Ishikawa (cell line): Measurements from ENCODE around the gene CYSTM1.

Experiments used
- CEBPB ChIP-seq: IDR thresholded peaks from 2 replicates; pipeline ENCODE4 v1.6.1; 2012
- CREB1 ChIP-seq: IDR thresholded peaks from 2 replicates; pipeline ENCODE4 v1.6.1; 2012; ENCODE audit warnings: low read depth
- EGR1 ChIP-seq: IDR thresholded peaks from 2 replicates; pipeline ENCODE4 v1.6.1; 2012
- EP300 ChIP-seq: IDR thresholded peaks from 2 replicates; pipeline ENCODE4 v1.6.1; 2012; ENCODE audit warnings: borderline replicate concordance
- FOXM1 ChIP-seq: IDR thresholded peaks from 2 replicates; pipeline ENCODE4 v1.6.1; 2012; ENCODE audit warnings: low read depth, borderline replicate concordance
- MAX ChIP-seq: IDR thresholded peaks from 2 replicates; pipeline ENCODE4 v1.6.1; 2012
- NFIC ChIP-seq: IDR thresholded peaks from 2 replicates; pipeline ENCODE4 v1.6.1; 2012
- RAD21 ChIP-seq: IDR thresholded peaks from 2 replicates; pipeline ENCODE4 v1.6.1; 2012; ENCODE audit warnings: low read depth
- REST ChIP-seq: IDR thresholded peaks from 2 replicates; pipeline ENCODE4 v1.6.1; 2012; ENCODE audit warnings: low read depth, mild to moderate bottlenecking
- TAF1 ChIP-seq: IDR thresholded peaks from 2 replicates; pipeline ENCODE4 v1.6.1; 2012; ENCODE audit warnings: low read depth, mild to moderate bottlenecking
- TCF12 ChIP-seq: IDR thresholded peaks from 2 replicates; pipeline ENCODE4 v1.6.1; 2012; ENCODE audit warnings: low read depth
- TEAD4 ChIP-seq: IDR thresholded peaks from 2 replicates; pipeline ENCODE4 v1.6.1; 2012
- YY1 ChIP-seq: IDR thresholded peaks from 2 replicates; pipeline ENCODE4 v1.6.1; 2012; ENCODE audit warnings: low read depth
- ZBTB7A ChIP-seq: IDR thresholded peaks from 2 replicates; pipeline ENCODE4 v1.6.1; 2012; ENCODE audit warnings: low read depth
- TF ChIP-seq, protein P1 (sequence below): IDR thresholded peaks from 2 replicates; pipeline ENCODE4 v1.6.1; 2012

Gene CYSTM1

DNA sequence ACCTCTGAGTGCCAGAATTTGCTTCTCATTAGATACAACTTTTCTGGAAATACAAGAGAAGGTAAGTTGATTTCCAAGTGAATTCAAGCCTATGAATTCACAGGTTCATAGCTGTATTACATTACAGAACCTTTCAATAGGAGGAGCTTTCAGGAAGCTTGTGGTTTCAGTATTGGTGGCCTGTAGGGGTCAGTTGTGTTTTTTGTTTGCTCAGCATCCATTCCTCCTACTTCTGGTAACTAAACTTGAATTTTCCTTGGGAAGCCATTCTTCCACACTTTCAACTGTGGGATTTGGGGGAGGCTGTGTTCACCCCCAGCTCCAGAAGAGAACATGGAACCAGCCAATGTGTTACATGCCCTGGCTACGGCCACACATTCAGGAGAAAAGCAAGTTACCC is 5.6 kb upstream of the CYSTM1 start:
- TF ChIP-seq NFIC (no peak), RAD21 (peak; percentile 24; the same call in 1 of the 2 replicates)

GRCh38 chr5:140172483-140172882 is 2.5 kb upstream of the CYSTM1 start:
- TF ChIP-seq RAD21 (no peak), YY1 (no peak), FOXM1 (no peak), ZBTB7A (no peak), NFIC (no peak), CEBPB (no peak), EP300 (no peak), REST (no peak), MAX (no peak), CREB1 (no peak), EGR1 (no peak), TAF1 (no peak), TCF12 (no peak), TEAD4 (no peak)
- TF ChIP-seq, protein P1, sequence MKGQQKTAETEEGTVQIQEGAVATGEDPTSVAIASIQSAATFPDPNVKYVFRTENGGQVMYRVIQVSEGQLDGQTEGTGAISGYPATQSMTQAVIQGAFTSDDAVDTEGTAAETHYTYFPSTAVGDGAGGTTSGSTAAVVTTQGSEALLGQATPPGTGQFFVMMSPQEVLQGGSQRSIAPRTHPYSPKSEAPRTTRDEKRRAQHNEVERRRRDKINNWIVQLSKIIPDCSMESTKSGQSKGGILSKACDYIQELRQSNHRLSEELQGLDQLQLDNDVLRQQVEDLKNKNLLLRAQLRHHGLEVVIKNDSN = no peak

DNA sequence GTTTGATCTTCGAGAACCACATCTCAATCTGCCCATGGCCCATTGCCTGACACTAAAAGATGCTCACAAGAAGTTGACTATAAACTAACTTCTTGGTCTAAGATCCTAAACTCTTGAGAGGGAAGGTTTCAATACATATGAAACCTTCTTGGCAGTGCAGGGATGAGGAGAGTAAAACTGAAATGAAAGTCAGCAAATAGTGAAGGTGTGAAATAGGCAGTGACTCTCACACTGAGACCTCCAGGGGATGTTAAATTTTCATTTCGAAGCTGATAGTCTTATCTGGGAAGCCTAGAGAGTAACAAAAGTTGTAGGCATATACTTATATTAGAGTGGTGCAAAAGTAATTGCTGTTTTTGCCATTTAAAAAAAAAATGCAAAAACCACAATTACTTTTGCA is 974 bp upstream of the CYSTM1 start:
- no peak for TF ChIP-seq FOXM1

- TF ChIP-seq TEAD4 = no peak
- peak; percentile 71; the same call in 1 of the 2 replicates for TF ChIP-seq ZBTB7A
- peak; percentile 8 for TF ChIP-seq TAF1
Observed at GRCh38 chr5:140175367-140176030, 511 bp downstream of the CYSTM1 start.

- TF ChIP-seq TCF12 (no peak), MAX (no peak)
Observed at GRCh38 chr5:140176031-140176387, 1.0 kb downstream of the CYSTM1 start.

GRCh38 chr5:140178086-140178410 is 3.1 kb downstream of the CYSTM1 start:
- no peak for TF ChIP-seq REST
- no peak for TF ChIP-seq CEBPB
- no peak for TF ChIP-seq RAD21
- TF ChIP-seq YY1 = no peak
- TF ChIP-seq, protein P1 = no peak
- TF ChIP-seq ZBTB7A = no peak
- TF ChIP-seq TAF1 = no peak
- TF ChIP-seq EP300 = no peak
- TF ChIP-seq TCF12 = no peak
- no peak for TF ChIP-seq TEAD4
- no peak for TF ChIP-seq CREB1
- TF ChIP-seq EGR1 = no peak
- no peak for TF ChIP-seq FOXM1
- TF ChIP-seq NFIC = no peak
- no peak for TF ChIP-seq MAX

GRCh38 chr5:140178482-140179116 is 3.6 kb downstream of the CYSTM1 start:
- TF ChIP-seq MAX = no peak
- TF ChIP-seq REST = no peak
- TF ChIP-seq, protein P1 = no peak
- no peak for TF ChIP-seq YY1
- TF ChIP-seq FOXM1 = no peak
- TF ChIP-seq ZBTB7A = no peak
- TF ChIP-seq TEAD4 = no peak
- no peak for TF ChIP-seq CEBPB
- no peak for TF ChIP-seq TAF1
